Measurements from ENCODE around the gene ZNF384.

ZNF384 gene

GRCh38 chr12:6699259-6699988, 10.2 kb upstream of the ZNF384 start:
- DNase-seq: no peak

GRCh38 chr12:6698352-6699046, 9.3 kb upstream of the ZNF384 start:
- no peak for DNase-seq

- peak; percentile 63 for DNase-seq
Observed at GRCh38 chr12:6697584-6698351, 8.6 kb upstream of the ZNF384 start.

GRCh38 chr12:6696690-6697583, 7.8 kb upstream of the ZNF384 start:
- DNase-seq: no peak

GRCh38 chr12:6695313-6696045, 6.3 kb upstream of the ZNF384 start:
- DNase-seq: no peak

GRCh38 chr12:6694701-6695100, 5.5 kb upstream of the ZNF384 start:
- no peak for DNase-seq

GRCh38 chr12:6693832-6694355, 4.7 kb upstream of the ZNF384 start:
- no peak for DNase-seq

GRCh38 chr12:6692888-6693287, 3.7 kb upstream of the ZNF384 start:
- DNase-seq: no peak

- DNase-seq: no peak
Observed at GRCh38 chr12:6691473-6691872, 2.3 kb upstream of the ZNF384 start.

GRCh38 chr12:6688543-6688998, 604 bp downstream of the ZNF384 start:
- DNase-seq: peak; percentile 83

GRCh38 chr12:6685814-6686213, 3.4 kb downstream of the ZNF384 start:
- peak; percentile 39 for DNase-seq

GRCh38 chr12:6684609-6685008, 4.6 kb downstream of the ZNF384 start:
- peak; percentile 87 for DNase-seq

- no peak for DNase-seq
Observed at GRCh38 chr12:6676962-6677361, 12.2 kb downstream of the ZNF384 start.

GRCh38 chr12:6672143-6672542, 17.0 kb downstream of the ZNF384 start:
- no peak for DNase-seq

GRCh38 chr12:6667559-6668210, 21.5 kb downstream of the ZNF384 start:
- no peak for DNase-seq

- DNase-seq: no peak
Observed at GRCh38 chr12:6666211-6666610, 23.0 kb downstream of the ZNF384 start.

GRCh38 chr12:6664902-6665301, 24.3 kb downstream of the ZNF384 start:
- no peak for DNase-seq

- peak; percentile 100 for DNase-seq
Observed at GRCh38 chr12:6662906-6663742, 26.1 kb downstream of the ZNF384 start, which contains the start of gene ING4. Gene ING4 (minus strand): TSS chr12:6663119. CDS start chr12:6663101, 18 bp downstream.

GRCh38 chr12:6662602-6662905, 26.6 kb downstream of the ZNF384 start:
- no peak for DNase-seq

- no peak for DNase-seq
Observed at GRCh38 chr12:6653987-6654386, 35.2 kb downstream of the ZNF384 start.
